SKM-1 (cell line): ENCODE results near the gene HBM.
"Not testable (repeated sequence)": the region's sequence is repeated elsewhere in the genome, so short reads cannot be mapped to it uniquely, and the experiment has no call there.

Source experiments
- DNase-seq: peaks from one replicate; lab custom pipeline; 2025; ENCODE audit not compliant: unreplicated experiment; lab: John Stamatoyannopoulos, UW

HBM gene

DNA sequence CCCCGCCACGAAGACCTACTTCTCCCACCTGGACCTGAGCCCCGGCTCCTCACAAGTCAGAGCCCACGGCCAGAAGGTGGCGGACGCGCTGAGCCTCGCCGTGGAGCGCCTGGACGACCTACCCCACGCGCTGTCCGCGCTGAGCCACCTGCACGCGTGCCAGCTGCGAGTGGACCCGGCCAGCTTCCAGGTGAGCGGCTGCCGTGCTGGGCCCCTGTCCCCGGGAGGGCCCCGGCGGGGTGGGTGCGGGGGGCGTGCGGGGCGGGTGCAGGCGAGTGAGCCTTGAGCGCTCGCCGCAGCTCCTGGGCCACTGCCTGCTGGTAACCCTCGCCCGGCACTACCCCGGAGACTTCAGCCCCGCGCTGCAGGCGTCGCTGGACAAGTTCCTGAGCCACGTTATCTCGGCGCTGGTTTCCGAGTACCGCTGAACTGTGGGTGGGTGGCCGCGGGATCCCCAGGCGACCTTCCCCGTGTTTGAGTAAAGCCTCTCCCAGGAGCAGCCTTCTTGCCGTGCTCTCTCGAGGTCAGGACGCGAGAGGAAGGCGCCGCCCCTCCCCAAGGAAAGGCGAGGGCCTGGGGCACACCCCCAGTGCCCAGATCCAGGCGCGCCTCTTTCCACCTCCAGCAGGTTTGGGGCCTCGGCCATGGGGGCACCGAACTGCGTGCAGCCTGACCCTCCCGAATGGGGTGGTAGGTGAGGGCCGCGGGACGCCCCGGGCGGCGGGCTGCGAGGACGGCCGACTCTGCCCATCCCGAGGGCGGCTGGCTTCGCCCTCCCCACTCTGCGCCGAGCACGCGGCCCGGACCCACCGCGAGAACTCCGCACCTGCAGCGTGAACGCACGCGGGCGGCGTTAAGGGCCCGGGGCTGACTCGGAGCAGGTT lies 15.1 kb downstream of the HBM start:
- peak; percentile 49 for DNase-seq

DNA sequence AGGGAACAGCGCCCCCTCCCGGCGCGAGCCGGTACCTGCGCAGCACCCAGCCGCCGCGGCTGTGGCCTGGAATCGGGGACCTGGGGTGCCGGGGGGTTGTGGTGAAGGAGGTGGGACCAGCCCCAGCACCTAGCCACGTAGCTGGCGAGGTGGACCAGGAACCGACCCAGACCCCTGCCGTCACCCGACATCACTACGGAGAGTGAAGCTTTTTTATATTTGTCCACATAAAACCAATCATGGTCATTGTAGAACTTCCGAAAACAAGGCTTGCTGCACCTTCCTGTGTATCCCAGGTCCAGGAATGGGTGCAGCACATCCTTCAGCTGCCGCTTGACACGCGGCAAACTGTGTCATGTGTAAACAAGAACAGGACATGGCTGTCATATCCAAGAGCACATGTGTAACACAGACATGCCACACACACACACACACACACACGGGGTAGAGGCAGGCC lies 15.8 kb downstream of the HBM start:
- DNase-seq: no peak

DNA sequence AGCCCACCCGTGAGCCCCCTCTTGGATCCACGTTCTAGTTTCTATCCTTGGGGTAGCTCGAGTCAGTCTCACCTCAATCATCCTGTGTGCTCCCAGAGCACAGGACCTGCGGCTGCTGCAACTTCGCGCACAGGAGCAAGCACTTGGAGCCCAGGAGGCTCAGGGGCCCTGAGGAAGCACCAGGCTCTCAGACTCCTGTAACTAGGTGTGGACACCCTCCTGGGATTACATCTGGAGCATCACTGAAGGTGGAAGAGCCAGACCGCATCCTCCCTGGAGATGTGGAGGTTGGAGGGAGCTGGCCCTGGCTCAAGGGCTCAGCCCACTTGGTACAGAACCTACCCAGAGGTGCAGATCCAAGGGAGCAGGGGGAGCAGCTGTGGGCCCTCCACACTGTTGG lies 17.2 kb downstream of the HBM start:
- DNase-seq: no peak

DNA sequence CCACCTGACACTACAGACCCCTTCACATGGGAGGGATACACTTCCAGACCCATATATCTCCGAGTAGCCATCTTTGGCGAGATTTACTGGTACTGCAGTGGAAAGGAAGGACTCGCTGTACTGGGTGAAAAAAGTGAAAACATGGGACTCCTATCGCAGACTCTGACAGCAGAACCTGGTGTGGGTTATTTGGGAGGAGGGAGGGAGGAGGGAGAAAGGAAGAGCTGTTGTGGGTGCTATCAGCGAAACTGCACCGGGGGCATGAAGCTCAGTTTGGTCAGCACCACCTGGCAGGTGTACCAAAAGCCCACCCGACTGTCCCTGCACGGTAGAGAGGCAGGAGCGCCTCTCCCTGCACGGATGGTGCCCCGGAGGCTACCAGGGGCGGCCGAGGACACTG lies 19.4 kb downstream of the HBM start:
- DNase-seq: no peak

DNA sequence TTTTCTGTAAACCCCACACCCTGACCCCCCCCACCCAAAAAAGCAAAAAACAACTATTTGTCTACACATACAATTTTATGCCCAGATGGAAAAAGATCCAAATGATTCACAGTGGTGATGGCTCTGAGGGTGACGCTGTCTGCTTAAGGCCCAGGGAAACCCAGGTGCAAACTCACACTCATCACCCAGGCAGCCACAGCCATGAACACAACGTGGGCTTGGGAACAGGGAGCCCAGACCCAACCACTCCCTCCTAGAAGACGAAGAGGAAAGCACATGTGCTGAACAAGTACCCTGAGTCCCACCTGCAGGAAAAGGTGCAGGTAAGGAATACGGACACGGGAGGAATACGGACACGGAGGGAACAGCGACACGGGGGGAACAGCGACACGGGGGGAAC lies 19.9 kb downstream of the HBM start:
- DNase-seq: no peak

DNA sequence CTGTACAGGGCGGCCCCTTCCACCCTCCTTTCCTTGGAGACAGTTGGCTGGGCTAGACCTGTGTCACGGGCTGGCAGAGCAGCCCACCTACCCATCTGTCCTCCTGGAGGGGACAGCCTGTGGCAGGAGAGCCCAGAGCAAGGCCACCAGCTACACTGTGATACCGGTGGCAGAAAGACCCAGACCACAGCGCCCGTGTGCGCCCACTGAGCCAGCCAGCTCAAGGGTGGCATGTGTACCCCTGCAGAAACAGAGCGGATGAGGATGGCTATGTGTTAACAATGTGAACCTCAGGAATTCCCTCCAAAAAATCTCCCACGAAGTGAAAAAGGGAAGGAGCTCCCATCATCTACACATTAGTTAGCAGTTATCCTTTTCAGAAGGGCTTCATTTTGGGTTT lies 21.6 kb downstream of the HBM start:
- no peak for DNase-seq

DNA sequence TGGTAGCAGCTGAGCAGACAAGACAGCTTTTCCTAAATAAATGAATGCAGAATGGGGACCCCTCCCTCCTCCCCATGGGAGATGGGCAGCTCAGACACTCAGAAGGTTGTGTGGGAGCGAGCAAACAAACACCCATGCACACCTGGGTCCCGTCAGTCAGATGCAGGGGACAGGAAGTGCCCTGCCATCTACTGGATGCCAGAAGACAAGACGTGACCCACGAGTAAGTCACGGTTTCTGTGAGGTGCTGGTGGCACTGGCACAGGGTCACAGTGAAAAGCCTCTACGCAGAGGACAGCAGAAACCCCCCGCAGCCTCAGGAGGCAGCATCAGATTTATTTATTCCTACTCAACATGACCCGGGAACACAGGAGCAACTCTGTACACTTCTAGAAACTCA lies 22.9 kb downstream of the HBM start:
- no peak for DNase-seq

DNA sequence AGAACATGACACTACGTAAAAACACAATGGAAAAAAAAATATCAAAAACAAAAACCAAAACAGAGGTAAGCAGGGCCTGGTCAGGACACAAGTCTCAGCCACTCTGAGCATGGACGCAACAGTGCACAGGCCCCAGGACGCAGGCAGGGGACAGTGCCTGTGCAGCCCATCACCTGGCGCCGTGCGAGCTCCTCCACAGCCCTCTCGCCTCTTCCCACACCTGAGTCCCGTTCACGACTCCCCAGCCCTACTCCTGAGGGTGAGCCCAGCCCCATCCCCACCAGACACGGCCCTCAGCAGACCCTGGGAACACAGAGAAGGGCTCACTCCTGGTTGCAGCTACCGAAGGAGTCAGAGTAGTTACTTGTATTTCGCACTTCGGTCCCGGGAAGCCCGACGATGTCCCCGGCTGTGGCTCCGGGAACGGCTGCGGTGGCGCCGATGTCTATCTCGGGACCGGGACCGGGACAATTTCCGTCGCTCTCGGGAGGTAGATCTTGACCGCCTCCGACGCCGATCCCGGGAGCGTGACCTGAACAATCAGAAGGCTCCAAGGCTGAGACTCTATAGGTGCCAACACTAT lies 23.9 kb downstream of the HBM start:
- DNase-seq: no peak

DNA sequence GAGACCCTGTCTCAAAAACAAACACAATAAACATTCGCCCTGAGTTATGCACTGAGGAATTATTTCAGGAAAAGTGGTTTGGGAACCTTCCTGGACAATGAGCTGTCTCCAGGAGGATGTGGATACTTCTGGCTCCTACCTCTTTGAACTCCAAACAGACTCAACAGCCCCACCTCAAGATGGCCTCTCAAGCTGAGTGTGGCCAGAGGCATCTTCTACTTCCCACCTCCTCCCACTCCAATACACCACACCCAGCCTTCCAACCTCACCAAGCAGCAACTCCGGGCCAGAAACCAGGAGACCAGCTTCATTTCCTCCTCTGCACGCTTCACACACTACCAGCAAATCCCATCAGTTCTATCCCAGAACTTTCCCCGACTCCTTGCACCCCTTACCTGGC lies 26.1 kb downstream of the HBM start:
- DNase-seq: no peak

DNA sequence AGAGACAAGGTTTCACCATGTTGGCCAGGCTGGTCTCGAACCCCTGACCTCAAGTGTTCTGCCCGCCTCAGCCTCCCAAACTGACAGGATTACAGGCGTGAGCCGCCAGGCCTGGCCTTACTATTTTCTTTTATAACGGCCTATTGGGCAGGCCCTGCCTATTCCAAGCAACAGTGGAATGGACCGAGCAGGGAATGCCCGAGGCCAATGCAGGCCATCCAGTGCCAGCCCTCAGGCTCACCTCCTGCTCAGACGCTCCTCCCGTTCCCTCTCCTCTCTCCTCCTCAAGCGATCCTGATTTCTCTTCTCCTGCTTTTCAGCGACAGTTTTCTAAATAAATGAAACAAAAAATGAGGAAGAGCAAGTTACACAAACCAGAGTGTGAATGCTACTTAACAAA lies 26.9 kb downstream of the HBM start:
- DNase-seq: no peak

DNA sequence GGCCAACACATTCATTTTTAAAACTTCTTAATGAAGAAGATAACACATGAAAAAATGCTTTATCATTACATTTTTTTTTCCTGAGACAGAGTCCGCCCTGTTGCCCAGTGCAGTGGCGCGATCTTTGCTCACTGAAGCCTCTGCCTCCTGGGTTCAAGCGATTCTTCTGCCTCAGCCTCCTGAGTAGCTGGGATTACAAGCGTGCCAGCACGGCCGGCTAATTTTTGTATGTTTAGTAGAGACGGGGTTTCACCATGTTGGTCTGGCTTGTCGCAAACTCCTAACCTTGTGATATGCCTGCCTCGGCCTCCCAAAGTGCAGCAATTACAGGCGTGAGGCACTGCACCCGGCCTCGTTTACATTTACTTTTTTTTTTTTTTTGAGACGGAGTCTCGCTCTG lies 27.7 kb downstream of the HBM start:
- no peak for DNase-seq

DNA sequence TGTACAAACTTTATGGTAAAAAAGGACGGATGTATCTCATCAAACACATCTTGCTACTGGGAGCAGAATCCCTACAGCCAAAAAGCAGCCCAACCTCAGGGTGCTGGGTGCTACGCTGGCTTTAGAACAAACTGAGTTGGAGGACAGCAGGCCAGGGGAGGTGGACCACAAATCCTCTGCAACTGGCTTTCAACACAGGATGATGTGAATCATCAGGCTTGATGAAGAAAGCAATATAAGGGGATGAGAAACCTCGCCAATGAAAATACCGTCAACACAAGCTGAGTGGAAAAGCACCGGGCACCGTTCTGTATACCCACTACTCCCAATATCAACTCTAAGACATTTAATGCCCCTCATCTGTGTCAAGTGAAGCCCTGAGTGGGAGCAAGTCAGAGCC lies 28.7 kb downstream of the HBM start:
- no peak for DNase-seq

DNA sequence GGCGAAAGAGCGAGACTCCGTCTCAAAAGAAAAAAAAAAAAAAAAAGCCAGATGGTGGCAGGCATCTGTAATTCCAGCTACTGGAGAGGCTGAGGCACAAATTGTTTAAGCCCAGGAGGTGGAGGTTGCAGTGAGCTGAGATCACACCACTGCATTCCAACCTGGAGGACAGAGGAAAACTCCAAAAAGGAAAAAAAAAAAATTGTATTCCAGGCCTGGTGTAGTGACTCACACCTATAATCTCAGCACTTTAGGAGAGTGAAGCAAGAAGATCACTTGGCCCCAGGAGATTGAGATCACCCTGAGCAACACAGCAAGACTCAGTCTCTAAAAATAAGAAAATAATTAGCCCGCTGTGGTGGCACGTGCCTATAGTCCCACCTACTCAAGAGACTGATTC lies 34.6 kb downstream of the HBM start:
- no peak for DNase-seq

DNA sequence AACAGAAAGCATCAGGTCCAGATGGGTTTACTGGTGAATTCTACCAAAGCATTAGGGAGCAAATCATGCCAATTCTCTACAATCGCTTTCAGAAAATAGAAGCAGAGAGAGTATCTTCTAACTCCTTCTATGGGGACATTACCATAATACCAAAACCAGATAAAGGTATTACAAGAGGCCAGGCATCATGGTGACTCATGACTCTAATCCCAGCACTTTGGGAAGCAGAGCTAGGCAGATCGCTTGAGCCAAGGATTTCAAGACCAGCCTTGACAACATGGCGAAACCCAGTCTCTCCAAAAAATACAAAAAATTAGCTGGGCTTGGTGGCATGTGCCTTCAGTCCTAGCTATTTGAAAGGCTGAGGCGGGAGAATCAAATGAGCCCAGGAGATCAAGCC lies 37.5 kb downstream of the HBM start:
- no peak for DNase-seq

DNA sequence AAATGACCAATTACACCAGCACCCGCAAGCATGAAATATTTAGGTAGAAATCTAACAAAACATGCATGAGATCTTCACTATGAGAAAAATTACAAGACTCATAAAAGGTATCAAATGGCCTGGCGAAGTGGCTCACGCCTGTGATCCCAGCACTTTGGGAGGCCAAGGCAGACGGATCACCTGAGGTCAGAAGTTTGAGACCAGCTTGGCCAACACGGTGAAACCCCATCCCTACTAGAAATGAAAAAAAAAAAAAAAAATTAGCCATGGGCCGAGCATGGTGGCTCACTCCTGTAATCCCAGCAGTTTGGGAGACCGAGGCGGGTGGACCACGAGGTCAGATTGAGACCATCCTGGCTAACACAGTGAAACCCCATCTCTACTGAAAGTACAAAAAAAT lies 38.3 kb downstream of the HBM start:
- not testable (repeated sequence) for DNase-seq

DNA sequence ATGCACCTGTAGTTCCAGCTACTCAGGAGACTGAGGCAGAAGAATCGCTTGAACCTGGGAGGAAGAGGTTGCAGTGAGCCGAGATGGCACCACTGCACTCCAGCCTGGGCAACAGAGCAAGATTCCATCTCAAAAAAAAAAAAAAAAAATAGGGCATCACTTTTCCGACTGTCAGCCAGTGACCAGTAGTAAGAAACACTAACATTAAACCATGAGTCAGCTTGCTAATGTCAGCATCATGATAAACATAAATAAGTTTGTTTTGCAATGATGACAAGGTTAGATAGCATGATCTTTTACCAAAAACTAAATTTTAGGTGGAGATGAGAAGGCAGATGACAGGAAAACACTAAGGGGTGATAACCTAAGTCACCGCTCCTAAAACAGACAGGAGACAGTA lies 43.6 kb downstream of the HBM start:
- DNase-seq: not testable (repeated sequence)

DNA sequence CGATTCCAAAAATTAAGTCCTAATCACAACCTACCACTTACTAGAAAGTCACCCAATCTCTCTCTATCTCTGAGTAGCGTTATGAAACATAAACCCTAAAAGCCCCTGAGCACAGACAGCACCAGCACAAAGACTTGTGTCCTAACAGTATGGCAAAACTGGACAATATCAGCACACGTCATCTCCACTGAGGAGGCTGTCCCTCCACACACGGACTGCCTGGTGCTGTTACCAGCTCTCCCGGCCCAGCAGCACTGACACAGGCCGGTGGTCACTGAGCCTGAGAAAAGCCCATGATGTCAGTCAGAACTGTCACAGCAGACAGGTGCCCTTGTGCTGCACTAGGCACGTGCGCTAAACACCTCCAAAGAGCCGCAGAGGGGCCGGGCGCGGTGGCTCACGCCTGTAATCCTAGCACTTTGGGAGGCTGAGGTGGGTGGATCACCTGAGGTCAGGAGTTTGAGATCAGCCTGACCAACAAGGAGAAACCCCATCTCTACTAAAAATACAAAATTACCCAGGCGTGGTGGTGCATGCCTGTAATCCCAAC lies 45.9 kb downstream of the HBM start:
- not testable (repeated sequence) for DNase-seq

DNA sequence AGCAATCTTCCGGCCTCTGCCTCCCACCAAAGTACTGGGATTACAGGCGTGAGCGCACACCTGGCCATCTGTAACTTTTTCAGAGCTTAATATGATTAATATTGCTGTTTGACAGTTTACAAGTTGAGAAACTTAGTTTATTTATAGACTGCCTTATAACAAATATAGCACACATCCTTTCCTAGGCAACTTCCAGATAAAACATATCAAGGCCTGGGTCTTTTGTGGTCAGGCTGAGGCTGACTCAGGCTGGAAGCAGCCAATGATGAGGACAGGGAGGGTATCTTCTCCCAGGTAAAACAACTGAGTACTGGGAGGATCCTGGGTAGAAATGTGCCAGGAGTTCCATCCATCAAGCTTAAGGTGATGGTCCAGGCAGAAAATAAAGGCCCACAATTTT lies 47.2 kb downstream of the HBM start:
- no peak for DNase-seq
